Smooth muscle cell of the brain vasculature (primary cell): ENCODE data around the gene LEAP2.

Experiments used
- DNase-seq: peaks from one replicate; pipeline ENCODE4 v3.0.0-alpha.2; 2012; ENCODE audit warnings: low read depth, low spot score

LEAP2 gene, protein sequence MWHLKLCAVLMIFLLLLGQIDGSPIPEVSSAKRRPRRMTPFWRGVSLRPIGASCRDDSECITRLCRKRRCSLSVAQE

DNA sequence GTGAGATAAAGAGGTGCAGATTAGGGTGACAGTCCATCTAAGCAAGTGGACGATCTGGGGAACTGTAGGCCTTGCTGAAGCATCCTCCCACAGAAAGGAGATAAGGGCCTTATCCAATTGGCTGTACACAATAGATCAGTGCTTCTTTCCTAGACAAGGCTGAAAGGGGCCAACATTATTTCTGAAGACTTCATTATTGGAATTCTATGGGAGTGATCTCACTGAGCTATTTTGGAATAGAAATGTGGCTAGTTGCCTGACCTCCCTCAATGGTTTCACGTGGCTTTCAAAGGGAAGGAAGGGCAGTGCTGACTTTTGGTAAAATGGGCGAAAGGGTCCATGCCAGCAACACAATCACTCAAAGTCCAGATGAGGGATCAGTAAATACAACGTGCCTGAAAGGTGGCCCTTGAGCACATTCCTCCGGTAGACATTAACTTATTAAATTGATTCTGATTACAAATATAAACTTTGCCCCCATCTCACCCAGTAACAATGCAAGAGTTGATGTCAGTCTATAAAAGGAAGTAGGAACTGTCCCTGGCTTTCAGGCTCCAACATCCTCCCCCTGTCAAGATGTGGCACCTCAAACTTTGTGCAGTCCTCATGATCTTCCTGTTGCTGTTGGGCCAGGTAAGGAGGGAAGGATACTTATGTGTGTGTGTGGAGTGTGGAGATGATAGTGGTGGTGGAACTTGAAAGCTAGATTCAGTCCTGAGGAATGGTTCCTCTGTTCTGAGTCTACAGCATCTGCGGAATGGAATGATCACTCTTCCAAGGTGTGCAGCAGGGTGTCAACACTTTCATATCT is at the start of gene LEAP2:
Gene LEAP2, plus strand, starts transcription at position 550 of the 811 bp plus-strand sequence. Its CDS starts 27 bp downstream, at position 577.
- no peak for DNase-seq

DNA sequence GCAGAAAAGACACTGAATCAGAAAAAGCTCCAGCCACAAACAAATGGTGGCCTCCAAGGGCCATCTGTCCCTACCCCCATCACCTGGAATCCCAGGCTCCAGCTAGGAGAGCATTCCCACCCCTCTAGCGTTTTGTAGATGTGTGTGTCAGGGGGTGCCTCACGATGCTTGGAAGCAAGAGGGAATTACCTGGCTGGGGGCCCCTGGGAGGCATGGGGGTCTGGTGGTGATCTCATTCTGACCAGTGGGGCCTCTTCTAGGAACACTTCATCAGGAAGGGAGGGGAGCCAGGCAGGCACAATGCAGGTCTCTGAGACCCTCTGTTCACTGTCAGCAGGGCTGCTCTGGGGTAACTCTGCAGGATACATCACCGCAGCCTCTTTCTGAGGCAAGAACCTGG is 49.0 kb upstream of the LEAP2 start:
- no peak for DNase-seq

DNA sequence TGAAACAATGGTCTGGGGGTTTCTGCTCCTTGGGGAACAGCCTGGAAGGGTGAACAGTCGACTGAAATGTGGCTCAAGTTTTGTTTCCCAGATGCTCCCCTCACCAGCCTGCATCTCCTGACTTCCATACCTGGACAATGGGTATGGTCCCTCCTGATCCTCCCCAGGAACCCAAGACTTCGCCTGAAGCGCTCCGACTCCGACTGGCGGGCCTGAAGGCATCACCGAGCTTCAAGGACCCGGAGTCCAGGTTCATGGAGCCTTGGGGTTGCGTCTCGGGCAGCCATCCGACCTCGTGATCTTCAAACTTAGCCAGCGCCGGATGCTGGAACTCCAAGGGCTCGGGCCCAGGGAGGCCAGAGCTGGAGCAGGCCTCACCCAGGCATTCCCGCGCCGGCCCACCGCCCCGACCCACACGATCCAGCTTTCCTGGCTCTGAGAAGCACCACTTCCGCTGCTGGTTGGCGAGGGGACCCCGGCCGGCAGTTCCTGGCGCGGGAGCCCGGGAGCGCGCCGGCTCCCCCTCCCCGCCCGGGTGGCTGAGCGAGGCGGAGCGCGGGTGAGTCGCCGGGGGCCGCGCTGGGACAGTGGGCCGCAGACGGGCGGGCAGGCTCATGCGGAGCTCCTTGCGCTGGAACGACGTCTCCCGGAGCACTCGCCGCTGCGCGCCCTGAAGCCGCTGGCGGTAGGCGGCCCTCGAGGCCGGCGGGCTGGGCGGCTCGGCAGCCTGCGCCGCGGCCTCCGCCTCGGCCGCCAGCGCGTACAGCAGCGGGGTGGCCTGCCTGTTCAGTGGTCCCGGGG is 48.2 kb upstream of the LEAP2 start:
- no peak for DNase-seq

DNA sequence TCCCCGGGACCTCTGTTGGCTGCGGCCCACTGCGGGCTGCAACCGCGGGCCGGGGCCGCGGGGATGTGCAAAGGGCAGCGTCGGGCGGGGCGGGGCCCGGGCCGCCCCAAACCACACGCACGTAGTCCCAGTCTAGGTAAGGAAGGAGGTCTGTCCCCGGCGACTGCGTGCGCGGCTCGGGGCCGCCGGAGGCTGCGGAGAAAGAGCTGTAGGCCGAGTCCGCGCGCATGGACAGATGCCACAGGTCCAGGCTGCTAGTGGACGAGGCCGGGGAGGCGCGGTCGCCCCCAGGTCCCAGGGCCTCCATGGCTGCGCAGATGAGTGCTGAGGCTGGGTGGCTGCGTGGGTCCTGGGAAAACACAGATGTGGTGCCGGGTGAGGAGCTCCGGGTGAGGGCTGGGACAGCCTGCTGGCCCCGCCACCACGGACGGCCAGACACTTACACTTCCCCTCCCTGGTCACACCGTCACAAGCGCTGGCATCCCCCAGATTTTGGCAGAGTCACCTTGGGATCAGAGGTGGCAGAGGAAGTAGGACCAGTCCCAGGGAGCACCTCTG is 47.6 kb upstream of the LEAP2 start:
- DNase-seq = no peak

DNA sequence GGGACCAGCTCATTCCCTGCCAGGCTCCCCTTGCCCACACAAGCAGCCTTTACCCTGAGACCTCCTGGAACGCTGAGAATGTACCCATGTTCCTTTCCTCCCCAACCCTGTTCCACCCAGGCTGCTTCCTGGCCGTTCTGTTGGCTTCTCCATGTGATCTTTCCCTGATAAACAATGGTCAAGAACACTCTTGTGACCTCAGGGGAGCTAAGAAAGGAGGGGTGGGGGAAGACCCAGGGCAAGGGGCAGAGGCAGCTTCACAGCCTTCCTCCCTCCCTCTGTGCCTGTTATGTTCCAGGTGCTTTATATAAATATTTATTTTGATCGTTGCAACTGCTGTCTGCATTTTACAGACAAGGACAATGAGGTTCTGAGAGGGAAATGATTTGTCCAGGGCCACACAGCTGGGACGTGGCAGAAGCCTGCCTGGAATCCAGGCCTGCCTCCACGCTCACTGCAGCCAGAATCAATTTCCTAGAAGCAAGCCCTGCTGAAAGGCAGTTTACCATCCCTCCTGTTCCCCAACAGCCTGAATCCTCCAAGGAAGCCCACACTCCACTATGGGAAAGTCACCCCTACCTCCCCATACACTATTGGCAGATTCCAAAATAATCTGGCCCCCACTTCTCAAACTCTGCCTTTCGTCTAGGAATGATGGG is 46.9 kb upstream of the LEAP2 start:
- no peak for DNase-seq

DNA sequence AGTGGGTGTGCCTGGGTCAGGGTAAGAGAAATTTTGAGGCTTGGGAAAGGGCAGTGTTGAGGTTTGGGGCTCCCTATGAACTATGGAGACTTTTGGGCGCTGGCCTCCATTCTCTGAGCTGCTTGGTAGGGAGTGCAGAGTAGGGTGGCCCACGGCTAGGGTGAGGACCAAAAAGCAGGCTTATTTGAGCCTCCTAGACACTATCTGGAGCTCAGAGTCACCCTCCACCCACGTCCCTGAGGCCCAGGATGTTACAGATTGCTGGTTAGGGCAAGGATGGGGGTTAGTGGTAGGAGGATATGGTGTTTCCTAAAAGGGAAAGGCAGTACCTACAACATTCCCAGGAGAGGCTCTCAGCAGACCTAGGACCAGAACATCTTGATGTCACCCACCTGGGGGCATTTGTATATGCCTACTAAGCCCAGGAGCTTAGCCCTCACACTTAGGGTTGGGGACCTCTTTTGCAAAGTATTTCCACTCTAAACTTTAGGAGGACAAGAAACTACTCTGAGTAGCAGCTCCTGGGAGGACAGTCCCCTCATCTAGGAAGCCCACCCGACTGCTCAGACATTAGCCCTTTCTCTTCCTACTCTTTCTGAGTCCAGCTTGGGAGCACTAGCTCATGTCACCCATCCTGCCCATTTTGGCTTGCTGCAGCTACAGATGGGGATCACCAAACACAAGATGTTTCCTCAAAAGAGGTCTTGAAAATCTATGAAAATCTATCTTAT is 45.4 kb upstream of the LEAP2 start:
- DNase-seq = no peak

DNA sequence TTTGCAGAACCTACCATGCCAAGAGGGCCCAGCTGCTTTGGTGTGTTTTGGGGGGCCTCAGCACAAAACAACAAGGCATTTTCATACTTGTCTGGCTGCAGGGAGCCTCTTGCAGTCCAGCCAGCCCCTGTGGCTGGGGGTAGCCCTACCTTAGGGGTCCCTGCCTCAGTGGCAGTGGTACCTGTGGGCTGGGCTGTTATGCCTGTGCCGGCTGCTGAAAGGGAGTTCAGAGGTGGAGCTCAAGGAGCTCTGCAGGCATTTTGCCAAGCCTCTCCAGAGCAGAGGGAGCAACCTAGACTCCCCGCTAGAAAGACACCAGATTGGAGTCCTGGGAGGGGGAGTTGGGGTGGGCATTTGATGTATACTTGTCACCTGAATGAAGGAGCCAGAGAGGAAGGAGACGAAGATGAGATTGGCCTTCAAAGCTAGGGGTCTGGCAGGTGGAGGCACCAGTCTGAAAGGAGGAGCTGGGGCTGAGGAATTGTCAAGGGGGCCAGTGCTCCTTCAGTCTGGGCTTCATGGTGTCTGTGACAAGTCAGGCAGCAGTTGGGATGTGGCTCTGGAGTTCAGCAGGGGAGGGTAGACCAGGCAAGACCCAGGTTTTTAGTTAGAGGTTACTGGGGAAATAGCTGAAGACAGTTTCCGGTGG is 44.5 kb upstream of the LEAP2 start:
- no peak for DNase-seq

DNA sequence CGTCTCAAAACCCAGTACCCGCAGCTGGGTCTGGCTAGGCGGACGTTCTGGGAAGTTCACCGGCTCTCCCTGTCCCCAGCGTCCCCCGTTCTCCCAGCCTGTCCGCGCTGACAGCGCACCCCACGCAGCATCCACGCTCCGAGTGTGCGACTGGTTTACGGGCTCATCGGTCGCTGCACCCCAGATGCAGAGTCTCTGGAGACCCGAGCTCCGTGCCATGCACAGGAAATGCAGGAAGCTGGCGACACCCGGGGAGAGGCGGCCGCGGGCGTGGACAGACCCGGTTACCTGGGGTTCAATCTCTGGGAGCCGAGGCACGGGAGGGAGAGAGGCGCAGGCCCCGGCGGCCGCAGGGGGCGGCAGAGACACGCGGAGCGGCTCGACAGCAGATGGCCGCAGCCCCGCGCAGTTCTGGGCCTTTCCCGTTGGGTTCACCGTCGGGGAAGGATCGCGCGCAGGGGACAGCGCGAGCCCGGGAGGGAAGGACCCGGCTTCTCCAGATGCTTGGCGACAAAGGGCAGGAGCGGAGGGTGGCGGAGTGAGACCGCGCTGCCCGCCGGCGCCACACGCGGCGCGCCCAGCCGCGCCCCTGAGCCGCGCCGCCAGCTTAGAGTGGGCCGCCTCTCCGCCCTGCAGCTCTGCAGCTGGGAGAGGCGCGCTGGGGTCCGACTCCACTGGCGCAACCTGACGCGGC is 43.6 kb upstream of the LEAP2 start:
- no peak for DNase-seq

DNA sequence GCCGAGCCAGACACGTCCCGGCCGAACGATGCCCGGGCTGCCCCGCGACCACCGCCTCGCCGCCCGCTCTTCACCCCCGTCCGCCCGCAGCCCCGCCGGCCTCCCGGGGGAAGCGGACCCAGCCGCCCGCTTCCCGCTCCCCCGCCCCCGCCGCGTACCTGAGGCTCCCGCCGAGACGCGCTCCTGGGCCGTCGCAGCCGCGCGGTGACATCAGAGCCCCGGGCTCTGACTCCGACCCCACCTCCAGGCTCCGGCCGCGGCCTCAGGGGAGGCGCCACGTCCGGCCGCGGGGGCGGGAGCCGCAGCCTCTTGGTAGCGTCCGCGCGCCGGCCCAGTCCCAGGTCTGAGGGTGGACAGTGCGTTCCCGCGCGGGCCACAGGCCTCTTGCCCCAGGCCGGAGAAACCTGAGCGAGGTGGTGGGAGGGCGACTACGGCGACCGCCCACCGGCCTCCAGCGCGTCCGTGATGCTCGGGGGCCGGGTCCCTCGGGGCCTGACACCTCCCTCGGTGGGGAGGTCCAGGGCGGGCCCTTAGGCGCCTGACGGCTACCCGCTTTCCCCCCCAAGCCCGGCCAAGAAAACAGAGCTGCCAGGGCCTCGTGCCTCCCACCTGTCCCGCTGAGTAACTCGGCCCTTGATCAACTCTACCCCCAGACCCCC is 42.9 kb upstream of the LEAP2 start, which contains the start of gene SHROOM1:
Gene SHROOM1, minus strand, starts transcription at position 212 of the 659 bp plus-strand sequence. CDS start 4,507 bp downstream, outside the sequence.
- DNase-seq = no peak

DNA sequence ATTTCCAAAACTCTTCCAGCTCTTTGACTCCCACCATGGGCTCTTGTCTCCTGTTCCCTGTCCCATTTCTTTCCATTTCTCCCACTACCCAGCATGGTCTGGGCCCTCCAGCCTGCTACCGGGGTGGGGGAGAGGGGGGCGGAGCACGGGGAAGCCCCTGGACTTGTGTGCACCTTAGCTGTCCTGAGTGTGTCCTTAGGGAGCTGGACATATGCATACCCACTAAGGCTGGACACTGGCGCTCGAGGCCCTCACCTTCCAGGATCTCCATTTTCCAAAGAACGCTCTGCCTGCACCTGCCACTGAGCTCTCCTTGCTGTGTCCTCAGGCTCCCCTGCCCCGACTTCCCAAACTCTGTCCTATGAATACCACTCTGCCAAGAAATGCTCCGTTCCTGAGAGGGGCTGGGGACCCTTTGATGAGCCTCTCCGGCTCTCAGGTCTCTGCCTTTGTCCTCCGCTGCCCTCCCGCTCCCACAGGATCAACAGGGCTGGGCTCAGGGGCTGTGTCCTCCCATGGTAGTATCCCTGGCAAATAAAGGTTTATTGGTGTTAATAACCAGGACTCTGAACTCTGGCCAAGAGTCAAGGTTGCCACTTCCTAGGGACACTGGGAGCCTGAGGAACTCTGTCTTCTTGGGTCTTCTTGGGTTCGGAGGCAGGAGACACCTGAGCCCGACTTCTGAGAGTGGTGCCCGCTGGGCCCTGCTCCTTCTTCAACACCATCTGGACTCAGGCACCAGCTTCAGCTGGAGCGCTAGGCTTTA is 42.2 kb upstream of the LEAP2 start:
- DNase-seq = no peak

DNA sequence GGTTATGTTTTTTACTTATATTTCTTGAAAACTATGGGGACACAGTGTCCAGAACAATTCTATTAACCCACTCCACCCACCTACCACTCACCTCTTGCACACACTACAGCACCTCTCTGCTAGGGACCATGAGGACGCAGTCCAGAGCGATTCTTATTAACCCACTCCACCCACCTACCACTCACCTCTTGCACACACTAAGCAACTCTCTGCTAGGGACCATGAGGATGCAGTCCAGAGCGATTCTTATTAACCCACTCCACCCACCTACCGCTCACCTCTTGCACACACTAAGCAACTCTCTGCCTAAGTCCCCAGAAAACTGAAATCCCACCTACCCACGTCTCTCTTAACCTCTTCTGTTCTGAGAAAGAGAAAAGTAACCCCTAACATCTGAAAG is 40.9 kb upstream of the LEAP2 start:
- no peak for DNase-seq

DNA sequence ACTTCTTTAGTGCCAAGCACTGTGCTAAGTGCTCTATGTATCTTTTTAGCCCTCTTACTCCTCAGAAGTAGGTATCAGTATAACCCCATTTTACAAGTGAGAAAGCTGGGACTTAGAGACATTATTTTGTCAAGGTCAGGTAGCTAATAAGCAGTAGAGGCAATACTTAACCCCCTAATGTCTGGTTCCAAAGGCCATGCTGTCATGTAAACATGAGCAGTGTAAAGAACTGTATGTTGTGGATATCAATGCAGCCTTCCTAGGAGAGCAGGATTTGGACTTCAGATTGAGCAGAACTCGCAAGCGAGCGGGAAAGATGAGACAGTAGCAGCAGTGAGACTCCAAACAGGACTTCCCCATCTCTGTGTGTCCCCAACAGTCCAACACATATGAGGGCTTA is 39.4 kb upstream of the LEAP2 start:
- DNase-seq = no peak

DNA sequence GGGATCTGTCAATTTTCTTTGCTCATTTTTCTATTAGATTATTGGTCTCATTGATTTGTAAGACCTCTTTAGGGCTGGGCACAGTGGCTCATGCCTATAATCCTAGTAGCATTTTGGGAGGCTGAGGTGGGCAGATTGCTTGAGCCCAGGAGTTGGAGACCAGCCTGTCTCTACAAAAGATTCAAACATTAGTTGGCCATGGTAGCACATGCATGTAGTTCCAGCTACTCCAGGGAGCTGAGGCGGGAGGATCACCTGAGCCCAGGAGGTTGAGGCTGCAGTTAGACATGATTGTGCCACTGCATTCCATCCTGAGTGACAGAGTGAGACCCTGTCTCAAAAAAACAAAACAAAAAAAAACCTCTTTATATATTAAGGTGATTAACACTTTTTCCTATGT is 36.6 kb upstream of the LEAP2 start:
- DNase-seq = no peak

DNA sequence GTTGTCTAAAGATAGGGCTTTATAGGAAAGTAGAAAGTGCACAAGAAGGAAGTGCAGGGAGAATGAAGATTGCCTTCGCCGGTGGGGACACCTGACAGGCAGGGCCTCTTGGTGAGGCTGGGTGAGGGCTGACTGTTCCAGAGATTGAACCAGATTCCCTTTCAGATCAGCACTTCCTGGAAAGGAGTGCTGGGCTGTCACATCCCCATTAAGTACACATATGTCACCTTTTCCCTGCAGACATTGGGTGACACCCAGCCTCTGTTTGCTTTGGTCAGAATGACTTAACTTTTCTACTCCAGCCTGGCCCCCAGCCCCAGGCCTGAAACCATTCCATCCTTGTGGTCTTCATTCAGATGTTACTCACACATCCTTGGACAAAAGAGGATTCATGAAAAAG is 35.6 kb upstream of the LEAP2 start:
- DNase-seq = no peak

DNA sequence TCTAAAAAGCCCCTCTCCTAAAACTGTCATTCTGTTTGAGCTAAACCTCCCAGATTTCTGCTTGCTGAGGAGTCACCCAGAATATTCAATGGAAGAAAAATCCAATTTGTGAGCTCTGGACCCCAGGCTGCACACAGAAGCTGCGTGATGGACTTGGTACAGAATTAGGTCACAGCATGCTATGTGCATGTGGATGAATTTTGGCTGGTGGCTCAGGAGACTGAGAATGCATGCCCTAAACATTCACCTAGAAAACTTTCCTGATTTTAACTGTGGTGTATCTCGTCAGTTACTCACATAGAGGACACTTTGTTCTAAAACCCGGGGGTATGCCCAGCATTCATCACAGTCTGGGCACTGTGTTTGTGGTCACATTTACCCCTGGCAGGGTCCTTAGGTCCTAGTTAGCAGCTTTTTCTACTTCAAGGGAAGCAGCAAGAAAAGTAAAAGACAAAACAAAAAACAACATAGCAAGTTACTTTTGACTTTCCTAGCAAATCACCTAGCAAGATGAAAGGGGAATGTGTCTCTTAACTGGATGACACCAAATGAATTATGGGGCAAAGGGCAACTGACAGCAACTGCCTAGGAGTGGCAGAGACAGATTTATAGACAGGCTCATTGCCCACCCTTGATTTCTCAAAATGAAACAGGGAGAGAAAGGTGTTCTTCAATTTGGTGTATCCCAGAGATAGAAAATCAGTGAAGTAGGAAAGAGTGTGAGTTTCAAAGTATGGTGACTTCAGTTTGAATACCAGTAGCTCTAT is 34.8 kb upstream of the LEAP2 start:
- no peak for DNase-seq

DNA sequence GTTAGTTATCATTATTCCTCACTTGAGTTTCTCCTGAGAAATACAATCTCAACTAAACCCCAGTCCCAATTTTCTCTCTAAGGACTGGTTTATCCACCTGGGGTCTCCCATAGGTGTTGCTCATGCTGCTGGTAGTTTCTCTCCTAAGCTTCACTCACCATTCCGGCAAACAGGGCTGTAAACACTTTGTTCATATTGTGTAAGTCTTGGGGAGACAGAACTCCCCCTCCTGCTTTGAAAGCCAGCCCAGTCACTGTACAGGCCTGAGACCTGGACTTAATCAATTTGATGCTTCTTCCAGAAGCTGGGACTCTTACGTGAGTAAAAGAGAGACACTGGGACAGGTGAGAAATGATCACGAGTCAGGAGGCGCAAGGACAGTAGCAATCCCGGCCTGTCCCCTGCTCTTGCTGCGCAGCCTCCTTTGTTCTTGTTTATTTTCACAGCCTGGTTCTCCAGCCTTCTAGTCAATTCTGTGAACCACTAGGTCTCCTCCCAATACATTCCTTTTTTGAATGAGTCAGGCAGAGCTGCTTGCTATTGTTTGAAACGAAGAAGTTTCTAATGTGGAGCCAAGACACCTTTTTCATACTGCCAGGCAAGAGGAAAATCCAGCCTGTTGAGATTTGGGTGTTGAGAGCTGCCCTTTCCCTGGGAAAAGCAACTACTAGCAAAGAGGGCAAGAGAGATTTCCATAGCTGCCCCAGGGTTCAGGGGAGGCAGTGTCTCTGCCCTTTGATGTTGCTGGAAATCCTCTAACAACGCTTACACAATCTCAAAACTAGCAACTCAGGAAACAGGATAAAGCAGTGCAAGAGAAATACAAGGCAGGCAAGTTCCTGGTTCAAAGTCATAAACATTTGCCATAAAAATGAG is 33.8 kb upstream of the LEAP2 start:
- DNase-seq = no peak

DNA sequence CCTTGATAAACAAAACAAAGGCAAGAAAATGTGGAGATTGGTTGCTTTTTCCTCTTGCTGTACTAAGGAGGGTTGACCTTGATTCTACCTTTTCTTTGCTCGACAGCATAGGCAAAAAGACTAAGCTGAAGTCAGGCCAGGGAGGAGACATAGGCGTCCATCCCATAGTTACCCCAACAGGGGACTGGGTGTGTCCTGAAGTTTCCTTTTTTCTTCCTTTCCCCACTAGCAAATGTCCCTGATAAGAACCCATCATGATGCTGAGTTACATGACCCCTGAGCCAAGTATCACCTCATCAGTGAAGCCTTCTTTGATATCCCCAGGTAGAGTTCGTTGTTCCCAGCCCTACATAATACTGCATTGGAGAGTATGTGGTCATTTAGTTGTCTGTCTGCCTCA is 33.2 kb upstream of the LEAP2 start:
- no peak for DNase-seq
